ENCODE results near the gene UBE2F. TPM values are rescaled to one million over a fixed set of nuclear protein-coding genes. Genes with fewer than 3 reads are reported as not detected.

The UBE2F gene
- total RNA-seq, 1 donor from 2014 or later, result 41.2 TPM

- H3K4me1 Mint-ChIP-seq, result peaks cover 34% of the 10 kb centered on the region
- POLR2A ChIA-PET, result interaction anchor here (0.6 to 1.0 kb wide), 2 partner anchors 69 to 272 kb away, joined by 3 to 7 read pairs; no protein-coding TSS in a partner anchor
- H3K4me3 Mint-ChIP-seq, result peak overlapping the region; percentile 84
- no peaks in the 10 kb centered on the region for H3K9me3 Mint-ChIP-seq
- H3K27me3 Mint-ChIP-seq, result no peaks in the 10 kb centered on the region
- intact Hi-C loops (cut with micrococcal nuclease), result loop anchor here (1.0 to 10.0 kb wide), 9 partner anchors 110 to 457 kb away; partner anchors contain the start of genes ASB1, ILKAP and PER2
- peak overlapping the region; percentile 74 for H3K27ac Mint-ChIP-seq
- CTCF ChIA-PET, result interaction anchor here (0.8 to 1.4 kb wide), 5 partner anchors 11 to 296 kb away, joined by 3 to 5 read pairs (median 4); no protein-coding TSS in a partner anchor
- TF ChIP-seq CTCF (IDR thresholded peaks at IDR 0.05), result no peak
- peaks cover 5% of the 10 kb centered on the region for H3K36me3 Mint-ChIP-seq (ENCODE audit: low read depth)
- ATAC-seq (ENCODE audit: low read depth) (peak; percentile 48), DNase-seq (no peak)
These were observed 1.4 kb downstream of the UBE2F start for GRCh38 chr2:237968048-237968862.

- Mint-ChIP-seq H3K4me3 (no peak overlapping the region), H3K36me3 (ENCODE audit: low read depth) (peaks cover 19% of the 10 kb centered on the region), H3K9me3 (no peaks in the 10 kb centered on the region), H3K4me1 (peaks cover 32% of the 10 kb centered on the region), H3K27ac (no peak overlapping the region), H3K27me3 (no peaks in the 10 kb centered on the region)
- intact Hi-C loops (cut with micrococcal nuclease), result no loop called here
- ChIA-PET CTCF (no interaction called here), POLR2A (no interaction called here)
- TF ChIP-seq CTCF (IDR thresholded peaks at IDR 0.05), result no peak
- DNase-seq, result no peak
- no peak for ATAC-seq (ENCODE audit: low read depth)
These were observed 4.8 kb downstream of the UBE2F start for GRCh38 chr2:237971661-237972060.

- Mint-ChIP-seq H3K4me1 (peaks cover 36% of the 10 kb centered on the region), H3K4me3 (no peak overlapping the region), H3K36me3 (ENCODE audit: low read depth) (peaks cover 19% of the 10 kb centered on the region), H3K27ac (no peak overlapping the region), H3K9me3 (no peaks in the 10 kb centered on the region), H3K27me3 (no peaks in the 10 kb centered on the region)
- ATAC-seq (ENCODE audit: low read depth) (no peak), DNase-seq (no peak)
- intact Hi-C loops (cut with micrococcal nuclease), result no loop called here
- CTCF ChIA-PET, result no interaction called here
- POLR2A ChIA-PET, result no interaction called here
- no peak for TF ChIP-seq CTCF (IDR thresholded peaks at IDR 0.05)
These were observed 5.4 kb downstream of the UBE2F start for GRCh38 chr2:237972211-237972610.

GRCh38 chr2:237972936-237973335 lies 6.1 kb downstream of the UBE2F start:
- Mint-ChIP-seq H3K36me3 (ENCODE audit: low read depth) (peaks cover 25% of the 10 kb centered on the region), H3K9me3 (no peaks in the 10 kb centered on the region), H3K27me3 (no peaks in the 10 kb centered on the region), H3K27ac (no peak overlapping the region), H3K4me1 (peaks cover 38% of the 10 kb centered on the region), H3K4me3 (no peak overlapping the region)
- ChIA-PET CTCF (no interaction called here), POLR2A (no interaction called here)
- no peak for TF ChIP-seq CTCF (IDR thresholded peaks at IDR 0.05)
- no peak for DNase-seq
- no peak for ATAC-seq (ENCODE audit: low read depth)
- intact Hi-C loops (cut with micrococcal nuclease), result no loop called here

- Mint-ChIP-seq H3K4me1 (peaks cover 34% of the 10 kb centered on the region), H3K4me3 (peak overlapping the region; percentile 26), H3K27ac (peak overlapping the region; percentile 13), H3K9me3 (no peaks in the 10 kb centered on the region), H3K27me3 (no peaks in the 10 kb centered on the region), H3K36me3 (ENCODE audit: low read depth) (peaks cover 32% of the 10 kb centered on the region)
- ChIA-PET POLR2A (no interaction called here), CTCF (no interaction called here)
- DNase-seq (no peak), ATAC-seq (ENCODE audit: low read depth) (peak; percentile 34)
- TF ChIP-seq CTCF (IDR thresholded peaks at IDR 0.05), result no peak
- intact Hi-C loops (cut with micrococcal nuclease), result no loop called here
These were observed 10.6 kb downstream of the UBE2F start for GRCh38 chr2:237977380-237977779.
